OCI-LY3 (cell line): ENCODE data around the gene EFCAB10.

Source experiments
- H2AFZ ChIP-seq: fragments of 200-600, 300-600 bp; shearing (Covaris generic); 2 replicates; pipeline ENCODE4 v1.6.0; 2014; ENCODE audit warnings: antibody characterized with exemption, low read depth, low read length
- H3K27ac ChIP-seq: fragments of 200-600, 300-600 bp; sonication (generic); 2 replicates; pipeline ENCODE4 v1.5.1; 2014; ENCODE audit warnings: mild to moderate bottlenecking, low read length, moderate library complexity, mixed read lengths
- H3K27me3 ChIP-seq: fragments of 200-600, 300-600 bp; sonication (generic); 2 replicates; pipeline ENCODE4 v1.6.1; 2014; ENCODE audit warnings: low read depth, low read length, mixed read lengths
- H3K36me3 ChIP-seq: fragments of 200-600, 300-600 bp; sonication (generic); replicated peaks from 2 replicates; pipeline ENCODE3; 2014; ENCODE audit warnings: low read depth, low read length, mixed read lengths
- H3K4me1 ChIP-seq: fragments of 300-600, 200-600 bp; sonication (generic); 2 replicates; pipeline ENCODE4 v1.6.1; 2014; ENCODE audit warnings: low read length, mixed read lengths
- H3K4me2 ChIP-seq: fragments of 200-600, 300-600 bp; sonication (generic); 2 replicates; pipeline ENCODE4 v1.6.1; 2014; ENCODE audit warnings: low read length, mixed read lengths
- H3K4me3 ChIP-seq: fragments of 300-600, 200-600 bp; sonication (generic); 2 replicates; pipeline ENCODE4 v1.5.1; 2014; ENCODE audit warnings: antibody characterized with exemption, mild to moderate bottlenecking, low read length, moderate library complexity
- H3K79me2 ChIP-seq: fragments of 300-600, 200-600 bp; shearing (Covaris generic); 2 replicates; pipeline ENCODE4 v1.6.1; 2014; ENCODE audit warnings: mild to moderate bottlenecking, low read length, mixed read lengths
- H3K9ac ChIP-seq: fragments of 300-600, 200-600 bp; shearing (Covaris generic); 2 replicates; pipeline ENCODE4 v1.6.0; 2014; ENCODE audit warnings: mild to moderate bottlenecking, low read length, moderate library complexity
- H3K9me3 ChIP-seq: fragments of 200-600, 300-600 bp; shearing (Covaris generic); 2 replicates; pipeline ENCODE4 v1.6.1; 2014; ENCODE audit warnings: low read length, mixed read lengths; ENCODE audit not compliant: insufficient read depth
- H4K20me1 ChIP-seq: fragments of 200-600, 300-600 bp; sonication (generic); 2 replicates; pipeline ENCODE4 v1.6.1; 2016; ENCODE audit warnings: low read length, mixed read lengths; ENCODE audit not compliant: insufficient read depth
- CTCF ChIP-seq: fragments of 200-600, 300-600 bp; sonication (generic); IDR thresholded peaks from 2 replicates; pipeline ENCODE4 v1.5.1; 2014; ENCODE audit warnings: antibody characterized with exemption, low read length, low read depth
- EZH2phosphoT487 ChIP-seq: fragments of 200-600 bp; shearing (Covaris generic); IDR thresholded peaks from 2 replicates; pipeline ENCODE4 v1.6.1; 2018; ENCODE audit warnings: antibody characterized with exemption, mixed run types, low read depth

Gene EFCAB10

GRCh38 chr7:105612806-105613205, 31.5 kb upstream of the EFCAB10 start:
- Histone ChIP-seq H3K79me2 (no peaks in the 10 kb centered on the region), H3K27me3 (no peaks in the 10 kb centered on the region), H4K20me1 (no peaks in the 10 kb centered on the region), H3K4me1 (no peaks in the 10 kb centered on the region), H3K4me2 (no peak overlapping the region), H3K4me3 (no peak overlapping the region), H3K36me3 (no peaks in the 10 kb centered on the region), H3K9ac (no peak overlapping the region), H2AFZ (no peak overlapping the region), H3K27ac (no peak overlapping the region), H3K9me3 (no peaks in the 10 kb centered on the region)
- no peak for TF ChIP-seq EZH2phosphoT487
- no peak for TF ChIP-seq CTCF

- no peak for TF ChIP-seq CTCF
- TF ChIP-seq EZH2phosphoT487 = no peak
Observed at GRCh38 chr7:105611856-105612775, 30.8 kb upstream of the EFCAB10 start.

GRCh38 chr7:105610165-105610930, 29.1 kb upstream of the EFCAB10 start:
- H3K79me2 ChIP-seq = no peaks in the 10 kb centered on the region
- H3K9ac ChIP-seq = no peak overlapping the region
- H3K9me3 ChIP-seq = no peaks in the 10 kb centered on the region
- H3K4me3 ChIP-seq = no peak overlapping the region
- H3K36me3 ChIP-seq = no peaks in the 10 kb centered on the region
- no peak overlapping the region for H3K27ac ChIP-seq
- H3K4me1 ChIP-seq = no peaks in the 10 kb centered on the region
- TF ChIP-seq CTCF (no peak), EZH2phosphoT487 (no peak)
- H3K4me2 ChIP-seq = no peak overlapping the region
- H2AFZ ChIP-seq = no peak overlapping the region
- peaks cover 5% of the 10 kb centered on the region; the same call in 1 of the 2 replicates for H3K27me3 ChIP-seq
- H4K20me1 ChIP-seq = no peaks in the 10 kb centered on the region

More at GRCh38 chr7:105611856-105612775, 30.8 kb upstream of the EFCAB10 start:
- Histone ChIP-seq H3K4me3 (no peak overlapping the region), H4K20me1 (no peaks in the 10 kb centered on the region), H3K36me3 (no peaks in the 10 kb centered on the region), H3K79me2 (no peaks in the 10 kb centered on the region), H3K9ac (no peak overlapping the region), H3K27ac (no peak overlapping the region), H2AFZ (no peak overlapping the region), H3K4me2 (no peak overlapping the region), H3K9me3 (no peaks in the 10 kb centered on the region), H3K4me1 (no peaks in the 10 kb centered on the region), H3K27me3 (no peaks in the 10 kb centered on the region; the same call in 1 of the 2 replicates)
